NCI-H1417 treated with DMSO at 0.1 percent for 48 hours (cell line): ENCODE measurements around the gene CNNM3.
"Not testable (repeated sequence)": the region's sequence is repeated elsewhere in the genome, so short reads cannot be mapped to it uniquely, and the experiment has no call there.

Experiments
- DNase-seq: peaks from one replicate; lab custom pipeline; 2025; lab: John Stamatoyannopoulos, UW

The CNNM3 gene

DNA sequence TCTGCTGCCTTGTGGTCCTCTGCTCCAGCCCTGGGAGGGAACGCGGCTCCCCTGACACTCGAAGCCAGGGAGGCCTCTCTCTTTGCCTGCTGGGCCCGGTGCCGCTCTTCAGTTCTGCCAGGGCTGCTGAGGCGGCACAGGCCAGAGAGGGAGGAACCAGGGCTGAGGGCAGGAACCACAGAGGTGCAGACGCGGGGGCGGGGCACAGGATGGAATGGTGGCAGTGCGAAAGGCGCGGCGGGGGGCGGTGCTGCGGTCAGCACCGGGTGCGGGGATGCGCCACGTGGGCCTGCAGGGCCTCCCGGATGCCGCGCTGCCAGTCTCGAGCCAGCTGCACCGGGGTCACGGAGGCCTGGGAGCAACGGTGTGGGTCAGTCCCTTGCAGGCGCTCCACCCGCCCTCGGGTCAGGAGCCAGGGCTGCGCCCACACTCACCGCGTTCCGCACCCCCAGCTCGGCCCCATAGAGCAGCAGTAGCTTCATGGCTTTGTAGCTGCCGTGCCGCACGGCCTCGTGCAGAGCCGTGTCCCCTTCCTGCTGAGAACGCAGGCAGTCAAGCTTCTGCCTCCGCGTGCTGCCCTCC, 23.3 kb downstream of the CNNM3 start:
- no peak for DNase-seq

DNA sequence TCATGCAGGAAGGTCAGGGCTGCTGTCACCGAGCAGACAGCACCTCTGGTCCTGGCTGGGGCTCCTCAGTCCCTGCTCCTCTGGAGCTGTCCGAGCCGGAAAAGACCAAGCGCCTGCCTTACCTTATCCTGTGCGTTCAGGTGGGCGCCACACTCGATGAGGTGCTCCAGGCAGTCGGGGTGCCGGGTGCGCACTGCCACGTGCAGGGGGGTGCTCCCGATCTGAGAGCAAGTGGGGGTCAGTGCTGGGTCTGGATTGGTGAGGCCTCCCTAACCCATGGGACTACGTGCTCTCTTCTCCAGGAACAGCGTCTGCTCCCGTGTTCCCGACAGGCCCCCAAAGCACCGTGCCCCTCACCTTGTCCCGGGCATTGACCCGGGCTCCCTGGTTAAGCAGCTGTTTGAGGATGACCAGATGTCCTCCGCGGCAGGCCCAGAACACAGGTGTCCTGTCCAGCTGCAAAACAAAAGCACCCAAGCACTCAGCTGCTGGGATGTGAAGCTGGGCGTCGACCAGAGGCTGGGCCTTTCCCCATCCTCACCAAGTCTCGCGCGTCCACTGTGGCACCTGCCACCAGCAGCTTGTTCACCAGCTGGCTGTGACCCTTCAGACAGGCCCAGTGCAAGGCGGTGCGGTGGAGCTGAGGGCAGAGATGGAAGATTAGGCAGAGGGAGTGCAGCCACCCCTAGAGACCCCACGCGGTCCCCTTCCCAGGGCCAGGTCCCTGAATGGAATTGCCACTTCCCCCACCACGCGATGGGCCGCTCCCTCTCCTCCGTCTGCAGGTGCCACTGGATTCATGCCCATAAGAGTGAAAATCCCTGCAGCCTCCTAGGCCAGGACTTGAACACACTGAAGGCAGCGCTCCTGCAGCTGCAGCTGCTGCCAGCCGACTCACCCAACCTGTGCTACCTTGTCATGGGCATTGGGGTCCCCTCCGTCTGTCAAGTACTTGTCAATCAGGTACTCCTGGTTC, 24.1 kb downstream of the CNNM3 start:
- no peak for DNase-seq

DNA sequence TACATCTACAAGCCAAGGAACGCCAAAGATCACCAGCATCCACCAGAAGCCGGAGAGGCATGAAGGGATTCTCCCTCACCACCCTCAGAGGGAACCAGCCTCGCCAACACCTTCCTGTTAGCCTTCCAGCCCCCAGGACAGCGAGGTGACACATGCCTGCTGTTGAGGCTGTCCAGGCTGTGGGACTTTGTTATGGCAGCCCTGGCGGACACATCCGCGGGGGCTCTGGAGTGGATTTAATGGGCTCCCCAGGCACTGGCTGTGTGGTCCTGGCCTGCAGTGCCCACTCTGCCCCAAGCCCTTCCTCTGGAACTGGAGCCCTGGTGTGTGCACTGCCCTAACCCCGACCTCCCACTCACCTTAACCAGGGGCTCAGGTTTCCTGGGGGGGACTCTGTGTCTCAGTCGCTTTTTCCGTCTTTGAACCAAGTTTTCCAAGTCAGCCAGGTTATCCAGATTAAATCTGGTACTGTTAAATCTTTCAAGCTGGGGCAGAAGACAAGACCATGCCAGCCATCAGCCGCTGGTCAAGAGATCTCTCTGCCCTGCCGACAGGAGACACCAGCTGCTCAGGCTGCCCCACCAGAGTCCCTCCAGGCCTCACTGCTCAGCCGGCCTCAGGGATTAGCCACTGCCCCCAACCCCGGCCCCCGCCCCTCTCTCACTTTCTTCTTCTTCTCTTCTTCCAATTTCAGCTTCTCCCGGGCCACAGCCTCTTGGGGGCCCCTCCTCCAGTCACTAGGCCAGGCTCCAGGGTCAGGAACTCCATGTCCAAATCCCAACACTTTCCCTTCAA, 25.8 kb downstream of the CNNM3 start:
- DNase-seq = no peak

DNA sequence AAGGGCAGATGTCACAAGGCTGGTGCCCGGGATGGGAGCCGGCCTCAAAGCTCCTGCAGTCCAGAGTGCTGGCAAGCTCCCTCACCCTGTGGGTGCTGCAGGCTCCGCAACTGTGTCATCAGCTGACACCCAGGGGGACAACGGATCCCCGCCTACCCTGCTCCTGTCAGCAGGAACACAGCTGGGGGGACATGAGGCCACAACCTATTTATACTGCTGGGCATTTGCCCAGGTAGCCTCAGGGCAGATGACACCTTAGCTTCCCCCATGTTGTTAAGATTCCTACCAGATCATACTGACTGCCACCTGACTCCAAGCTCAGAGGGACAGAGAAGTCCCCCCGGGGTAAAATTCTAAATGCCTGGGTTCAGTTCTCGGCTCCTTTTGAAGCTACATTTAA, 26.5 kb downstream of the CNNM3 start:
- DNase-seq = no peak

DNA sequence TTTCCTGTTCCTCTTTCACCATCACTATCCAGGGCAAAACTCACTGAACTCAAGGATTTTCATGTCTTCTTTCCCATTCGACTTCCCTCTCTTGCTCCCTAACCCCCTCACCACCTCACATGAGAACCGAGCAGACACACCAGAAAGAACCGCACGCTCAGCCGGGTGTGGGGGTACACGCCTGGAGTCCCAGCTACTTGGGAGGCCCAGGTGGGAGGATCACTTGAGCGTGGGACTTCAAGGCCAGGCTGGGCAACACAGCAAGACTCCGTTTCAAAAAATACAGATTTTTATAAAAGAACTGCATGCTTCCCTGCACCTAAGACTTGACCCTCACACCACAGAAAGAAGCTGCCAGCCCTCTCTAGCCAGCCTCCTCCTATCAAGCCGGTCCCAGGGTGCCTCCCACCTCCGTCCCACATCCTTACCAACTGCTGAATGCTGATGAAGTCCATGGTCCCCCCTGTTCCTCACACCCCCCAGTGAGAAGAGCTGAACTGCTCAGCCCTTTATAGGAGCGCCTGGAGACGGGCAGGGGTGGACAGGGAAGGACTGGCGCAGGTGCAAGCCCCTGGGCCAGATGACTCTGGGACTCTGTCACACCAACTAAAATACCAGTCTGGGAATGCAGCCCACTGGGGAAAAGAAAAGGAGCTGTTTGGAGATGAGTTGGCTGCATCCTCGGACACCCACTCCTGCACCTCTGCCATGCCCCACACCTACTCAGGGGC, 27.6 kb downstream of the CNNM3 start, which contains the start of gene ANKRD23:
TSS of gene ANKRD23 (minus strand) at position 484 of the 731 bp plus-strand sequence. CDS start at position 455, 29 bp downstream.
- no peak for DNase-seq

DNA sequence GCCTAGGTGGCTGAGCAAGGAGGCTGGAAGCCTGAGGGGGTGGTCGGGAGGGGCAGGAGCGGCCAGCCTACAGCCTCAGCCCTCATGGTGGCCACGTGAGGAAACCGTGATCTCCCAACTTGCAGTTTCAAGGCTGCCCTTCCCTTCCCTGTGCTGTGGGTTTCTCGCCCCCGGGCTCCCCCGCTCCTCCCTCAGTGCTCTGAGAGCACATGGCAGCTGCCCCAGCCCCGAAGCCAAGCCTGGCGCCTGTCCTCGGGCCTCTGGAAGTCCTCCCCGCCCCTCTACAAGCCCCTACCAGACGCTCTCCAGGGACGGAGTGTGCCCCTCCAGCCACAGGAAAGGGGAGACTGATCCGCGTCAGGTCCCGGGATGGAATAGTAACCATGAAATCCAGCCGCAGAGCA, 28.3 kb downstream of the CNNM3 start:
- no peak for DNase-seq

DNA sequence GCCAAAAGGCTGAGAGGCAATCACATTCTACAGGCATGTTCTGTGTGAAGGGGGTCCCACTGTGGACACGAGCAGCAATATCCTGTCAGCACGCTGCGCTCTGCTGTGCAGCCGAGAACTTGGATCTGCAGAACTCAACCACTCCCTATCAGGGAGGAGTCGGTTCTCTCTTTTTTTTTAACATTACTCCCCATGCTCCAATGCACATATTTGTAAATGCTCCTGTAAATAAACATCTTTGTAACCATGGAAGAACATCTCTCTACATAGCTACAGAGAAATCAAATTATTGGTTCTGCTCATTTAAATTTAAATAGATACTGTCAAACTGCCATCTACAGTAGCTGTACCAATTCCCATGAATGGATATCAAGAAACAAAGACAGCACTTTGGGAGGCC, 30.8 kb downstream of the CNNM3 start:
- no peak for DNase-seq

DNA sequence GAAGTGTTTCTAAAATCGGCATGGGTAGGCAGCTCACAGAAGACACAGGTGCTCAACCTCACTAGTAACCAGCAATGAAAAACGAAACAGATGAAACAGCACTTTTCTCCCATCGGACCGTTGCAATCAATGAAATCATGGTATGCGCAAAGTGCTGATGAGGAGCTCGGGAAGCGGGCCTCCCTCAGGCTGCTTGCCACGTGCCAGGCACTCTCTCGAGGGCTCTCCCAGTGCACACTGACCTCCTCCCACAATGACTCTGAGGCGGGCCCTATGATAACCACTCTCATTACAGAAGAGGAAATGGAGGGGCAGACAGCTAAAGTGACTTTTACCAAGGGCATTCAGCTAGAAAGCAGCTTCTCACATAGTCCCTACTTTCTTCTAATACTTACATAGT, 31.5 kb downstream of the CNNM3 start:
- DNase-seq = no peak

DNA sequence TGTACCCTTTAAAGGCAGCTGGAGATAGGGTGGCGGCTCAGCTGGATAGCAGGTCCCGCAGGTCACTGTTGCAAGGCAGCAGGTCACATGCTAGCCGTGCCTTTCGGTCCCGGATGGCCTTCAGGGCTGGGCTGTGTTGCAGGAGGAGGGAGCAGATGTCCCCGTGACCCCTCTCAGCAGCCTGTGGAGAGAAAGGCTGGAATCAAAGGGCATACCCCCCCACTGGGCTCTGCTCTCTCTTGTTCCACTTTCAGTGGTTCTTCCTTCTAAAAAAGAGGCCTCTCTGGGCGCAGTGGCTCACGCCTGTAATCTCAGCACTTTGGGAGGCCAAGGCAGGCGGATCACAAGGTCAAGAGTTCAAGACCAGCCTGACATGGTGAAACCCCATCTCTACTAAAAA, 32.2 kb downstream of the CNNM3 start:
- no peak for DNase-seq

DNA sequence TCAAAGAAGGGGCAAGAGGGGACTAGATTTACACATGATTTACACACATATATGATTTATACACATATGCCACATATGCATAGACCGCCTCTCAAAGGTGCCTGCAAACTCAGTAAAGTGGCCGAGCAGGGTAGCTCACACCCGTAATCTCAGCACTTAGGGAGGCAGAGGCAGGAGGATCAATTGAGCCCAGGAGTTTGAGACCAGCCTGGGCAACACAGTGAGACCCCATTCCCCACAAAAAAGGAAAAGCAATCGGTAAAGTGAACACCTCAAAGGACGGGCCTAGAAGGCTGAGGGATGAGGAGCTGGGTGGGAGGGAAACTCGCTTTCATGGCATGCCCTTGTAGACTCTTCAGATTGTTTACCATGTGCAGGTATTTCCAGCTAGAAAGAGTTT, 36.6 kb downstream of the CNNM3 start:
- no peak for DNase-seq

DNA sequence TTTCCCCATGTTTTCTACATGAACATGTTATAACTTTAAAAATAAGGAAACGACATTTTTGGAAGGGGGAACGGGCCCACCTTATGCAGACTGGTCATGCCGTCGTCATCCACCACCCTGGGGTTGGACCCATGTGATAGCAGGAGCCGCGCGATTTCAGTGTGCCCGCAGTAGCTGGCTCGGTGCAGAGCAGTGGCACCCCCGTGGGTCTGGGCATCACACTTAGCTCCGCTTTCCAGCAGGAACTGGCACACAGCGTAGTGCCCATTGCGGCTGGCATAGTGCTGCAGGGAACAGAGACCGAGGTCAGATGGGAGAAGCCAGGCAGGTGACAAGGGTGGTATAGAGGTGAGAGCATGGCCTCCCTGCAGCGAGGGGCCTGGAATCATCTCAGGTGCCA, 37.3 kb downstream of the CNNM3 start:
- no peak for DNase-seq

DNA sequence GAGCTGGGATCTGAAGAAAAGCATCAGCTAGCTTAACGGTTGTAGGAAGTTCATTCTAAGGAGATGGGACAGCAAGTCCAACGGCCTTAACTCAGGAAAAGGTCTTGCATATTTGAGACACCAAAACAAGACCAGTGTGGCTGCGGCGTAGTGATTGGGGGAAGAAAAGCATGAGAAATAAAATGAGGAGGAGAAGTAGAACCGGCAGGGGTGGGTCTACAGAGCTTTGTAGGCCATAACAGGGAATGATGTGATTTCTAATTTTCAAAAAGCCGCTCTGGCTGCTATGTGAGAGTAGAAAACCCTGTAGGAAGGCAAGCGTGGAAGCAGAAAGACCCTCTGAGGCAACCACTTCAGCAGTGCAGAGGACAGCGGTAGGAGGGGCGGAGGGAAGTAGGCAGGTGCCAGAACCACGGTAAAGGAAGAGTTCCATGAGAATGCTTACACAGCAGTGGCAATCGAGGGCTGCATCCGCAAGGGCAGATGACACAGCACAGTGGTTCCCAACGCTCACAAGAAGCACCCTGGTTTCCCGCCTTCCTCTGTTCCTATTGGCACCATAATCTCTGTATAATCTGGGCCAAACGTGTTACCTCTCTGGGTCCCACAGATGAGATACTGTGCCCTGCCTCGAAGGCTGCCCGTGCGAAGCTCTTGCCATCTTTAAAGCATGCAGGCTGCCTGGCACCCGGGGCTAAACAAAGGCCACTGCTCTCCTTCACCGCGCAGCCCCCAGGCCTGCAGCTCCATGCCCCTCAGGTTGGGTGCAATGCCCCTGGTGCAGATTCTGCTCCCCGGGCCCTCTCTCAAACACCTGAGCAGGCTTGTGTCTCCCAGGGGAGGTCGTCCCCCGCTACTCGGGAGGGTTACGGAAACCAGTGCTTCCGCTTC, 41.0 kb downstream of the CNNM3 start:
- no peak for DNase-seq

DNA sequence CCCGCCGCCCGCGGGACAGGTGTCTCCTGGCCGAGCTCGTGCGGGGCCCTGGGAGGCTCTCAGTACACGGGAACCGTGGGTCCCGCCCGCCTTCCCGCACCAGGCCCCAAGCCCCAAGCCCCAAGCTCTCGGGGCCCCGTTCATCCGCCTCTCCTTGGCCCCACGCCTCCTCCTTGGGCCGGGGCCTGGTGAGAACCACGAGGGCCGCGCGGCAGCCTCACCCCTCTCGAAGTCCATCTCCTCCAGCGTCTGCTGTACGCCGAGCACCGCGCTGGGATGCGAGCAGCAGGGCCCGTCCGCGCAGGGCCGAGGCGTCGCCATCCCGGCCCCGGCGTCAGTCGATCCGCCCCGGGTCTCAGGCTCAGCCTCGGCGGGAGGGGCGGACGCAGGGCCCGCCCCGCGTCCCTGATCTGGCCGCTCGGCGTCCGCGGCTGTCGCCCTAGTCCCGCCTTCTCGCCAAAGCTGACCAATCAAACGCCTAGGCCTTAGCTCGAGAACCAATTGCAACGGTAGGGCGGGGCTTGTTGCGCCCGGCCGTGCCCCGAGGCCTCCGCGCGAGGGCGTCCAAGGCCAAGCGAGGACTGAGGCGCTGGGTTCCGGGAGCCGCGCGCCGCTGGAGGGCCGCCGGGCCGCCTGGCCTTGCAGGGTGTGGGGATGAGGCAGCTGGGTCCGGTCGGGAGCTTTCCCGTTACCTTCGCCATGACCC, 41.8 kb downstream of the CNNM3 start, which contains the start of gene ANKRD39:
TSS of gene ANKRD39 (minus strand) at position 350 of the 706 bp plus-strand sequence. CDS start at position 321, 29 bp downstream.
- peak; percentile 91 for DNase-seq

DNA sequence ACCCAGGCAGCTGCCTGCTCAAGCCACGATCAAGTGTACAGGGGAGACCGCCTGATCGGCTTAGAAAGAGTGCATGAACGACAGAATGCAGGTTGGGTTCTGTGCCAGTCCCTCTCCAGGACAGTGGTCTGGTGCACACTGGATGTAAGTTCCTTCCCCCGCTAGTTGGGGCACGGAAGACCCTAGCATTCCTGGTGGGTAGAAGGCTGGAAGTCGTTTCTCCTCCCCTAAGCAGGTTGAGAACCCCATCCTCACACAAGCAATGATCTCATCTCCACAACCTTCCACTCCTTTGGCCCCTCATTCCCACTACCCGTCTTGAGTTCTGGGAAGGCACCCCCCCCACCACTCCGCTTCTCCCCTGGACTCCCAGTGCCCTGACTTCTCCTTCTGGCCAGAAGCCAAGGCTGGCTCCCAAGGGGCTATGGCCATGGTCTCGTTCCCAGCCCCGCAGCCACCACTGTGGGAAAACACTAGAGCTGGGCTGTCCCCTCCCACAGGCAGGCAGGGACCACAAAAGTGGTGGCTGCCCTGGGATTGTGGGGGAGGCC, 43.1 kb downstream of the CNNM3 start:
- no peak for DNase-seq

DNA sequence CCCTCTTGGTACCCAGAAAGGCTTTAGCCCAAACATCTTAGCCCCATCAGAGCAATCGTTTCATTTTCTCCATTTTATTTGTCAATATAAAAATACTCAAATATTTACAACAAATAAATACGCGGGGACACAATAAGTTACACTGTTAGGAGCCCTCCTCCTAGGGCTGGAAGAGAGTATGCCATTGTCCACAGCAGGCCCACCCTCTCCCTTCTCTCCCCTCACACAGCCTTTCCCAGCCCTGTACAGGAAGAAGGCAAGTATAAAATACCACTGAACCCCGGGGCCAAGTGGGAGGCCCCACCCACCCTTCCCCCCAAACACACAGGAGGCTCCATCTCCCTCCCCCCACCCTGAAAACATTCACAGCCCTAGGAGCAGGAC, 43.6 kb downstream of the CNNM3 start:
- no peak for DNase-seq

DNA sequence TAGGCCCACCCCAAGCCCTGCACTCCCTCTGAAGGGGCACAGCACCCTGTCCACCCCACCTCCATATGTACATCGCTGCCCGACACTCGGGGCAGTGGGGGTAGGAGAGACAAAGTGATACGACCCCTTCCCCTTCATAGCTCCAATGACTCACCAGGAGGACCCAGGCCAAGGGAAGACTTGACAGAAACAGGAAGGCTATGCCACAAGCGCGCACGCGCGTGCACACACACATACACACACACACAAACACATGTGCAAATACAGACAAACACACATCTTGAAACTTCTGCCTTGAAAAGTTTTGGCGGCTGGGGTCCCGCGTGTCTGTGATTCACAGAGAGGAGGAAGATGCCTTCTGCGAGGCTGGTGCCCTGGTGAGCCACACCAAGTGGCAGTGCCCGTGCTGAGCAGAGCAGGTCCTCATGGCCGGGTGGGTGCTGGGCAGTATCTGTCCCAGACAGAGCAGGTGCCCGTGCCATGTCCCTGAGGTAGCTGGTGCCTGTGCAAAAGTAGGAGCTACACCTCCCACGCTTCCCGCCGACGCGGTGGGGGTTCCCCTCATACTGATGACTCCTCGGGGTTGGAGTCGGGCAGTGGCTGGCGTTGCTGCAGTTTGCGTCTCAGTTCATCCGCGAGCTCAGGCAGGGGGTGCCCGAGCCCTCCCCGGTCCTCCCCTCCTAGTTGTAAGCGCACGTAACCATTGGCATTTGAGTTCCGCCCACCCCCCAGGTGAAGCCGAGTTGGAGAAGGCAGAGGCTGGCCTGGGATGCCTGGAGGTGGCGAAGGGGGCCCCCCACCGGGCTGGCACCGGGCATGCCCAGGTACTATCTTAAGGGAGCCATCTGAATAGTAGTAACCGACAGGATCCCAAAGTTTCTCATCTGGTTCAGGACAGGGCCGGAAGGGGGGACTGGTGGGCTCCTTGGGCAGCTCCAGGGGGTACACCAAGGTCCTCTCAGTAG, 44.3 kb downstream of the CNNM3 start:
- no peak for DNase-seq

DNA sequence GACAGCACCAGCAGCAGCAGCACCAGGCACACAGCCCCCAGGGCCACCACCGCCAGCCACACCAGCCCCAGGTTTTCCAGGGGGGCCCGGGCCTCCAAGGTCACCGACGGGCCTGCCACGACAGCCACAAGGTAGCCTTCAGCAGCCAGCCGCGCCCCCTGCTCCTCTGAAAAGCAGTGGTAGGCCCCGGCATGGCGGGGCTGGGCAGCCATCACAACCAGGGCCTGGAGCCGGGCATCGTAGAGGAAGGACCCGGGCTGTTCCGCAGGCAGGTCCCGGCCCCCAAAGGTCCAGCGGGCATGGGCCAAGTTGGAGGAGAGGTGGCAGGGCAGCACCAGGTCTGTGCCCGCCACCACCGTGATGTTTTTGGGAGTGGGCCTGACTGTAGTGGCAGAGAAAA, 45.0 kb downstream of the CNNM3 start:
- no peak for DNase-seq

DNA sequence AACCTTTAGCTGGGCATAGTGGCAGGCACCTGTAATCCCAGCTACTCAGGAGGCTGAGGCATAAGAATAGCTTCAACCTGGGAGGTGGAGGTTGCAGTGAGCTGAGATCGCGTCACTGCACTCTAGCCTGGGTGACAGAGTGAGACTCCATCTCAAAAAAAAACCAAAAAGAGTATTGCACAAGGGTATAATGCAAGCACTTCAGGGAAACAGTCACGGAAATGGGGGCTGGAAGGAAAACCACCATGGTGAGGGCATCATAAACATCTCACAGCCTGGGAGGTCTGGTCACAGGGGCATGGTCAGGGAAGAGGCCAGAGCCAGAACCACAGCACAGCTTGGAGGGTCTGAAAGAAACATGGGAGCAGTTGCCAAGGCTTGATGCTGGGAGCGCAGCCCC, 47.0 kb downstream of the CNNM3 start:
- not testable (repeated sequence) for DNase-seq
